GM18520 (cell line): ENCODE measurements around the gene COL9A3.

Source experiments
- ATAC-seq: cut with Tn5 transposase; IDR thresholded peaks from one replicate; pipeline ENCODE4 v1.9.1; 2021; ENCODE audit not compliant: unreplicated experiment

The COL9A3 gene

DNA sequence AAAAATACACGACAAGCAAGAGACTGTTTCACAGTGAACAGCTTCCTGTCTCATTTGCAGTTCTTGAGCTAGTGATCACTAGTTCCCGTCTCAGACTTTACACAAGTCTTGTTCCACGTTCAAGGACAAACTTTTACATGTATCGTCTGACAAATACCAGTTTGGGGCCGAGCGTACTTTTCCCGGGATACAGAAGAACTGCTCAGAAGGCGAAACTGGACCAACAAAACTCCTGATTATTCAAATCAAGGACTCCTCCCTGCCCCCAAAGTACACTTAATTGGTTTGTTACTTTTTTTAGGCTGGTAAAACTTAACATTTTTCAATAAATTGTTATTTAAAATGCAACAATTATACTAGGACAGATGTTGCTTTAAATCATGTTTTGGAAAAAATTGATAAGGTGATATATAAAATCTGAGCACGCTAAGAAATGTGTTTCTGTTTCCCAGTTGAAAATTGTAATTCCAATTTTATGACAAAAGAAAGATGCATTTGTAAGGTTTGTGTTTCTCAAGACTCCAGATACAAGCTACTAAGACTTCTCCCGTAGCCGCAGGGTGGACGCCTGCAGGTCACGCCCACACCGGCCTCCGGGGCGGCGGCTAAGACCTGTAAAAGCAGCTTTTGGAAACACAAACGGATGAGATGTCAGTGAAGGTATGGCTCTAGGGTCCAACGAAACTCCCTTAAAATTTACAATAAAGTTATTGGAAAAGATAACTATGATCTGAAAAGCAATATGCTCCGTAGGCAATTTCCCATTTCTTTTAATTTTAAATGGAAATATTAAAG lies 61.6 kb downstream of the COL9A3 start:
- ATAC-seq = no peak

DNA sequence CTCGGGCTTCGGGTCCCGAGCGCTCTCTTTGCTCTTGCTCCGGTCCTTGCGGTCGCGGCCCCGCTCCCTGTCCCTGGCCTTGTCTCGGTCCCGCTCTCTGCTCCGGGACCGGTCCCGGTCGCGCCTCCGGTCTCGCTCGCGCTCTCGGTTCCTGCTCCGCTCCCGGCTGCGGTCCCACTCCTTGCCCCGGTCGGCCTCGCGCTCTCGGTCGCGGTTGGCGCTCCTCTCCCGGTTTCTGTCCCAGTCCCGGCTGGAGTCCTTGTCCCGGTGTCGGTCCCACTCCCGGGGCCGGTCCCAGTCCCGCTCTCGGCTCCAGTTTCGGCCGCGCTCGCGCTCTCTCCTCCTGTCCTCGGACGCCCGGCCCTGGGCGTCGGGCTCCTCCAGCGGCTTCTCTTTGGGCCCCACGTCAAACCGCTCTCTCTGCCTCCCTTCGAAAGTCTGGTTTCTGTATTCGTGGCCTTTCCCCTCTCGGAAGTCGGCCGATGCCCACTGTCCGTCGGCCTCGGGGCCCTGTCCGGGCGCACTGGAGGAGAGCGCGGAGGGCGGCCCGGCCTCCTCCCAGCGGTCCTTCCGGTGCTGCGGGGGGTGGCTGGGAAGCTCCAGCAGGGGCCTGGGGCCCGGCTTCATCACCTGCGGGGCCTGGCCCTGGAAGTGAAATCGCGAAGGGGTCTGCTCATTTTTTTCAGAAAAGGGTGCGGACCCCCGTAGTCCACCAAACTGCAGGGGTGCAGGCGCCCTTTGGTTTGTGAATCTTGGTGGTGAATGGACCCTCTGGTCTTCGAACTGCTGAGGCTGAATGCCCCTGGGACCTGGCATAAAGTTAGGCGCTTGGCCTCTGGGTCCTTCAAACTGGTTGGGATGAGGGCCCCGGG lies 62.7 kb downstream of the COL9A3 start:
- ATAC-seq = no peak

DNA sequence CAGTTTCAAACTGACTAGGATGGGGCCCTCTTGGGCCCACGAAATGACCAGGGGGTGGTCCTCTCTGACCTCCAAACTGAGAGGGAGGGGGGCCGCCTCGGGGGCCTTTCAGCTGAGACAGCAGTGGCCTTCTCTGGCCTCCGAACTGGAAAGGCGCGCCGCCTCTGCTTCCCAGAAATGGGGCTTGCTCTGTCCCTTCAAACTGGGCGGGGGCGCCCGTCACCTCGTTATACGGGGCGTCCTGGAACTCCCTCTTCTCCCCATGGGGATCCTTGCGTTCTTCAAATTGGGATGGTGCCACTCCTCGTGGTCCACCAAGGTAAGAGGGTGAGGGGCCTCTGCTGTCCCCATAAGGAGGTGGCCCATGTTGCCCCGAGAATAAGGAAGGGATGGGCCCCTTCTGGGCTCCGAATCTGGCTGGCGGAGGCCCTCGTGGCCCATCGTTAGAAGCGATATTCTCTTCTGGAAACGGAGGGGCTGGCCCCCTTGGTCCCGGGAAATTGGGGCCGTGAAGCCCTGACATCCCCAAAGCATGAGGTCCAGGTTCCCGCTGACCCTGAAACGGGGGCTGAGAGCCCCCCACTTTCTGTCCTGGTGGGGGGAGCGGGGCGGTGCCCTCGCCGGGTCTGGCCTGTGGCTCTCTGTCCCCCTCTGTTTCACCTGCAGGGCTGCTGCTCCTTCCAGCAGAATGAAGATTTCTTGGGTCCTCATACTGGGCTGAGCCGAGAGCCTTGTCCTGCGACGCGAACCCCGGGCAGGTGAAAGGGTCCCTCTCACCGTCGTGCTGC lies 63.5 kb downstream of the COL9A3 start:
- no peak for ATAC-seq

DNA sequence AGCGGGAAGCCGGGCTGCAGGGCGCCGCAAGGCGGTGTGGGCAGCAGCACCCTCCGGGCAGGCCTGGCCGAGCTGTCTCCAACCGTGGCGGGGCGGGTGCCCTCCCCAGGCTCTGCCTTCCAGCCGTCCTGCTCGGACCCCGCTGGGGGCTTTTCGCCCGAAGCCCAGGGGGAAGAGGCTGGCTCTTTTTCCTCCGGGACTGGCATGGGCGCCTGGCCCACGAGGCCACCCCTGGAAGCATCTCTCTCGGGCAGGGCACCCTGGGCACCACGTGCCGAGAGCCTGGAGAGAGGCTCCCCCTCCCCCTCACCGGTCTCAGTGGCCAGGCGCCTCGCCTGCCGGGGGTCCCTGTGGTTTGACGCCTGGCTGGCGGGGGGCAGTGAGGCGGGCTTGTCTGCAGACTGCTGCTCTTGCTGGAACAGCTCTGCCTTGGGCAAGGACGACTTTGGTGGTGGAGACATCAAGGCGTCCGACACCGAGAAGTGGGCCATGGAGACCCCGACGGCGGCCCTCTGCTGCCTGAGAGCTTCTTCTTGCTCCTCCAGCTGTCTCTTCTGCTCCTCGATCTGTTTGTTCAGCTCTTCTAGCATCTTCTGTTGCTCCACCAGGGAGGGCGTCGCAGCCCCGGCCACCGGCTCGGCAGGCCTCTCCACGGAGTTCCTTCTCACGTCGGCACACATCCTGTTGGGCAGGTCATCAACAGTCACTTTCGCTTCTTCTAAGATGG lies 64.2 kb downstream of the COL9A3 start:
- ATAC-seq = no peak

DNA sequence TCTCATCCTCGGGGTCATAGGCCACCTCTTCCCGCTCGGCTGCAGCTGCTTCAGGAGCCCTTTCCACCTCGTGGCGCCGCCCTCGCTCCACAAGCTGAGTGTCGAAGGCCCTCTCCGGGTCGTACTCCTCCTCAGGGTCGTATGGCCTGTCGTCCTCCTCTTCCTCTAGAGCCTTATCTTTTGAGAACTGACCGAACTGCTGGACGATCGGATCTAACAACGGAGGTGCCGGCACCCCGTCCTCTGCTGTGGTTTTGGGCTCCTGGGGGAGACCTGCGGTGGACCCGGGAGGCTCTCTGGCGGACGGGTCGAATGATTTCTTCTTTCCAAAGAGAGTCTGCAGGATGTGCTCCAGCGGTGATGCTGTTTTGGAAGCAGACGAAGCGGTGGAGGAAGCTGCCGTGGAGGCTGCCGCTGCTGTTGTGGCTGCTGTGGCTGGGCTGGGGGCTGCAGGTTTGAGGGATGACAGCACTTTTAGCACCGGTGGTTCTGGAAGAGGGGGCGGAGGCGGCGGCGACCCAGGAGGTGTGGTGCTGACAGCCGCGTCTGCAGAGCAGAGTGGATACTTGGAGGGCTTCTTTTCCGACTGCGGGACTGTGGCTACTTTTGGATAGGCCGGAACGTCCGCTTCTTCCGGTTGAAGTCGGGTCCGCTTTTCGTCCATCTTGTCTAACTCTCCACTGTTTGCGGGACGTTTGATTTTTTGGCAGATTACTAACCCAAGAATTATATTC lies 65.0 kb downstream of the COL9A3 start:
- ATAC-seq = no peak

DNA sequence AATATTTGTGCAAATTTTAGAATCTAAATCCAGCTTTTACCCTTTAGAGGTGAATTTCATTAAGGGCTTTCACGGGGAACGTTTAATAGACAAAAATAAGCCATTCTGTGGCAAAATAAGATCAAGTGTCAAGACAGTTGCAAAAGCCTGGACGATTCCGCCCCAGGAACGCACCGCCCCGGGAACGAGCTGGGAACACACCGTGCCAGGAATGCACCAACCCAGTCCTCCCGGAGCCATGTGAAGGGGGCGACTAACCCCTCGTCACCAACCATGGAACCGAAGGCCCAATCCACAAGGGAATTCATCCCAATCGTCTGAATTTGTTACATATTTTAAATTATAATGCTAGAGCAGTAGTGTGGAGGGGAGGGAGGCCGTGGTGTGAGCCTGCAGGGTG lies 65.6 kb downstream of the COL9A3 start:
- ATAC-seq = no peak

DNA sequence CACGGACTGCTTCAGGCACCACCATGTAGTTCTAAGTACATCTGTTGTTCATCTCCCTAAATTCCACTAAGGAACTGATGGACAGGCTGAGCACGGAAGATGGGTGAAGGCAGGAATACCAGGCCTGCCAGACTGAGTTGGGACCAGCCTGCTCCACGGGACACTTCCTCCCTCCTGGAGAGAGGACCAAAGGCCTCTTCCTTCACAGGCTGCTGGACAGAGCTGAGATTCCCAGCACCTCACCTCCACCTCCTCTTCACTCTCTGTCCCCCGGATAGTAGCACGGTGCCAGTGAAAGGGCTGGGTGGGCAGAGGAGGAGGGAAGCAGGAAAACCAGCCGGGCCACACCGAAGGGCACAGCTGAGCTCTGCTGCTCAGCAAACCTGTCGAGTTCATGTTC lies 67.7 kb downstream of the COL9A3 start:
- no peak for ATAC-seq

DNA sequence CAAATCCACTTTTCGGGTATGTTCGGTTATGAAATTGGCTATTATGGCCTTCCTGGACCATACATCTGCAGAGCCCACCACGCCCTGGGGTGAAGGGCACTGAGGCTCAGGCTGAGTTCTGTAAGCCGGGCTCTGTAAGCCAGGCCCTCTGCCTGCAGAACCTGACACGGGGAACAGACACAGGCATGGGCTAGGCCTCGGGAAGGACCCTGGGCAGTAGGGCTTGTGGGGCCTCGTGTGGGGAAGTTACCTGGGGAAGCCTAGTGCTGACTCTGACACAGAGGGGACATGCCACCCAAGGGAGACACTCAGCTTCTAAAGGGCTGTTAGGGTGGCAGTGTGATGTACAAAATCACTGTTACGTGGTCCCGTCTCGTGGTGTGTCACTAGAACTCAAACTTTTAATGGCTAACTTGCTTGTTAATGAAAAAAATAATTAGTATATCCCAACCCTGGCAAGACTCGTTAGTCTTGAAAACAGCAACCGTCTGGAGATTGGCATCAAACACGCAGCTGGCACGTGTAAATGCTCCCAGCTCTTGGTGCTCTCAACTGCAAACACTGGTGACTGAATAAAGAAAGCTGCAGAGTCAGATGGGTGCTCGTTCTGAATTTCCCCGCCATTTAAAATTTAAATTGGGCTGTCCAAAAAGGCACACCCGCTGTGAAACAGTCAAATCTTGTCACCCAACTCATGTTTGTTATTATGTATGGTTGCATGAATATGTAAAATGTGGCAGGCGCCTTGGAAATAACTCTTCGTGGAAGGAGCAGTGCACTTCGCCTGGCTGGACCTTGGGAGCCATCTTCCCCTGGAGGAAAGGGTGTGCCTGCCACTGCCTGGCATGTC lies 68.4 kb downstream of the COL9A3 start:
- no peak for ATAC-seq

DNA sequence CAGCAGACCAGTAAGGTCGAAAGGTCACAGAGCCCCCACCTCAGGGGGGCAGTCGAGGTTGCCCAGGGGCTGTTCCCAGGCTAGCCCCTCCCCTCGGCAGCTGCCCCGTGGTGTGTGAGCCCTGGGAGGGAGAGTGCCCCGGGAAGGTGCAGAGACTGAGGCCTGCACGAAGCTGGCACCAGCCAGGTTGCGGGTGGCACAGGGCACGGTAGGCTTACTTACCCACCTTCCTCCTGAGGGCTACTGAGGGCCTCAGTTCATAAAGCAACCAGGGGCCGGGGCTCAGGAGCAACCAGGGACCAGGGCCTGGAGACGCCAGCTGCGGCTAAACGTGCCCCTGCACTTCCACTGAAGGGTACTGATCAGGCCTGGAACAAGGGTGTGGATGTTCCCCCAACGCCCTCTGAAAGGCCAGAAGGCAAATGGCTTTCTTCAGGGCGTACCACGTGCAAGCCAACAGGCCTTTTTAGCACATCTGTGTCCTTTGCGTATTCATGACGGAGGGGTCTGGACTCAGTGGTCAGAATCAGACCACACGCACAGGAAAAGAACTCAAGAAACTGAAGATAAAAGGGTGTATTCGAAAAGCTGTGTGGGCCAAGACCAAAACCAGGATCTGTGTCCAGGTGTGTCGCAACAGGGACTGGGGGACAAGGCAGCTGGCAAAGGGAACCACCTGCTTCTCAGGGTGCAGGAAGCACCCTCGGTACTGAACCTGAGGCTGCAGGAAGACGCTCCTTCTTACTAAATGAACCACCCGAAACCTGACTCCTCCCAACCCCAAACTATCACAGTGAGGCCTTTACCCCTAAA lies 69.3 kb downstream of the COL9A3 start:
- ATAC-seq = no peak

DNA sequence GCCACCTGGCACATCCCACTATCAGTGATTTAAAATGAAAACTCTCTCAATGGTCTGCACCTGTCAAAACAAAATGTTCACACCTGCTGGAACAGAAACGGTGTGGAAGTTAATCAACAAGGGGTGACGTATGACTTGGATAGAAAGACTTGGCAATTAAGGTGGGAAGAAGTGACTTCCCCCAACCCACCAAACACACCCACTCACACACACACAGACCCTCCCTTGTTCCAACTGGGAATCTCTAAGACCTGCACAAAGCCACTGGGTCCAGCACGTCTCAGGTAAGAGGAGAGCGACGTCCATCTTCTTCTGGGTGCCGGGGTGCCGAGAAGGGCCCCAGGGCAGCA lies 69.8 kb downstream of the COL9A3 start:
- no peak for ATAC-seq

DNA sequence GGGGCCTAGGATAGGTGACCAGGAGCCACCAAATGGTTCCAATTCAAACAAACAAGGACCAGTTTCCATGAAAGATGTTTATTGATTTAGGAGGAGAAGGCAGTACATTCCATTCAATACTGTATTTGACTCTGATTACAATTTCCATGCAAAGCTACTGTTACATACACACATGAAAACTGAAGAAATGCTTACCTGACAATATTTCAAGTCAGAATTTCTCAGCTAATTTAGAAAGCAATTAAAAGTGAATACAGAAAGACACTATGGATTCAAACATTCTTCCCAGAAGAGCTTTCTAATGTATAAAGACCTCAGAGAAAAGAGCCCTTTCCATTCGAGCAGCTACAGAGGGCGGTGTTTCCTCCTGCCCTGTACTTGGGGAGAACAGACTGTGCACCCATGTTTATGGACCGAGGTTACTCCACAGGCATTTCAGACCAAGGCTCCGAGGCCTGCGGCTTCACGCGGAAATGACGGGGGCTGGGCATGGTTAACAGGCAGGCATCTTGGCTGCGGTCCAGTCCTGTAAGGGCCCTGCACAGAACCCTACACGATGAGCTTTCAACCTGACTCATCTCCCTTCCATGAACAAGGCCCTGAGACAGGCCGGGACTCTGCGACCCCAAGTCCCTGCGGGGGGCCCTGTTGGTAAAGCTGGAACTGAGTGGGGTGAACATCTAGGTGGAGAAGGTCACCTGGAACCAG lies 70.5 kb downstream of the COL9A3 start:
- no peak for ATAC-seq

DNA sequence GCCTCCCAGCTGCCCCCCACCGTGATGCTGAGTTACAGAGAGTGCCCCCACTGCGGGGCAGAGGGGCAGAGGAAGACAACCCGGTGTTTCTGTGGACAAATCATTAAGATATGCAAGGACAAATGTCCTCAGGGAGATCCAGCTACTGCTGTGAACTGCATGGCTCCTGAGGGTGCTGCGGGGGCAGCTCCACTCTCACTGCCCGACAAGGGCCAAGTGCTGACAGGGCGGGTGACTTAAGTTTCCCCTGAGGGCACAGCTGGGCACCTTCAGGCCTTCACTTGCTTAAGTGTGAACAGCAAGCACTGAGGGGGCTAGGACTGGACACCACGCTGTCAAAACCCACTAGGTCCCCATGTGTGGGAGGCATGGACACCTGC lies 71.0 kb downstream of the COL9A3 start:
- ATAC-seq = no peak

DNA sequence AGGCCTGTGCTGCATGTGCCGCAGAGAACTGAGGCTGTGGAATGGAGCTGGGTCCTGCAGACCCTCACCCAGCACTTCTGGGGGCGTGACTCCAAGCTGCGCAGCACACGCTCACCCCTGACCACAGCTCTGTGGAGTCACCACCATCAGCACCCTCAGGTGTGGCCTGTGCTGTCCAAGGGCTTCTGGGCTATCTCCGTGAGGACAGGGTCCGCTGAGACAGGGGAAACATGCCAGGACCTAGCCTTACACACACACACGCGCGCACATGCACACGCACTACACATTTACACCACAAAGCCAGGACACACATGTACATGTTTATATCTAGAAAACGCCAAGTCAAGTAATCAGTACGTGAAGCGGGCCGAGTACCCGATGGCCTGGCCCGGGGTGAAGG lies 71.6 kb downstream of the COL9A3 start:
- no peak for ATAC-seq

DNA sequence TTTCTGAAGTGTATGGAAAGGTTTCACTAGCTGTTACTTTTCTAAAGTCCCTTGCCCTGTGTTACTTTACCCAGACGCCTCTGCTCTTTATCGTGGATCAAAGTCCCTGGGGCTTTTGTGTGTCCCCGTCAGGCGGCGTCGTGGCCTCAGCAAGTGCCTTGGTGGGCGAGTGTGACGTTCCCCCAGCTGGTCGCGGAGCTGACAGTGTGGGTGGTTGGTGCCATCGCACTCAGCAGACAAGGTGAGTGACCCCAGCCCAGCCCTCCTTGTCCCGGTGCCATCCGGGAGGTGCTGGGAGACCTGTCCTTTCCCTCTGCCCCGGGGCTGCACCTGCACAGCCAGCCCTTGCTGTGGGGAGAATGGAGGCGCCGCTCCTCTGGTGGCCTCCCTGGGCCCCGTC lies 72.1 kb downstream of the COL9A3 start:
- ATAC-seq = no peak

DNA sequence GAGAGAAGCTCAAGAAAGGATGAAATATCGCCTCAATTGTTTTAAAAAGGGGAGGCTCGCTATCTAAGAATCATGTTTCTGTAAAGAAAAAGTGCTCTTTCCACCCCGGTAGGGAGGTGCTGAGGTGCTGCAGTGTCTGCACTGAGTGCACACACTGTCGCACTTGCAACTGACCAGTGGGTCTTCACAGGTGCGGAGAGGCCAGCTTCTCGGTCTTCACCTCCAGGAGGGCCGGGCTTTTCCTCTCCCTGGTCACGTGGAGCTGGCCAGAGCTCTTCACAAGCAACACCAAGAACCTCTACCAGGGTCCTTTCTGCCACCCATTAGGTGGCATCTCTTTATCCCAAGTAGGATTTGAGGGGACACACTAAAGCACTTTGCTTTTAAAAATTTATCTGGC lies 72.6 kb downstream of the COL9A3 start:
- no peak for ATAC-seq

DNA sequence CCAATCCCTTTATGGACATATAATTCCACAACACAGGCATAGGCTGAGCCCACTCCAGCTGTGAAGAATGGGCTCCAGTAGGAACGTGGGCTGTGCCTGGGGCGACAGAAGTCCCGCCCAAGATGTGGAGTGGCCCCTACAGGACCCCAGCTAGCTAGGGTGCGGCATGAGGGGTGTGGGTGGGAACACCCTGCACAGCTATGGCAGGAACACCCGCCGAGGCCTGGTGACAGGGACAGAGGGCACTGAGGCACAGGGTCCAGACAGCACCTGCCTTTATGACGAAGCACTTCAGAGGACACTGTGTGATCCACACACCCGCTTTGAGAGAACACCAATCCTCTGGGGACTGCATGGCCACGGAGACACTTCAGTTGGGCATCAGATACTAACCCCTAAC lies 73.0 kb downstream of the COL9A3 start:
- no peak for ATAC-seq

DNA sequence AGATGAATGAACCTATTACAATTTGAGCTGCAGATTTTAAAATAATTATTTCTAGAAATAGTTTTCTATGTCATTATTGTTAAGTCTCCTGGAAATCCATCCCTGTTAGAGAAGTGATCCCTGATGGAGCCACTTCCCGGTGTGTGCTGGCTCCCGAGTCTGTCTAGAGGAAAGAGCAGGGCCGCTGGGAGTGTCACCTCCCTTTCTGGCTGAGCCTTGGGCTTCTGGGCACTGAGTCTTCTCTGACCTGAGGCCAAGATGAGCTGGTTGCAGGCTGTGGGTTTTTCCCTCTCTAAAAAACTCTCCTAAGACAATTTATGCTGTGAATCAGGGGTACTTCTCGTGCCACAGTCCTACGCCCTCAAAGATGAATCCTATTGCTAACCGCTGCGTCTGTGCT lies 73.6 kb downstream of the COL9A3 start:
- ATAC-seq = no peak
